Kidney glomerular epithelial cell (primary cell): ENCODE measurements around the gene ORAI2.
"Not testable (repeated sequence)": the region's sequence is repeated elsewhere in the genome, so short reads cannot be mapped to it uniquely, and the experiment has no call there.

Source experiments
- DNase-seq: peaks from one replicate; lab custom pipeline; 2025; lab: John Stamatoyannopoulos, UW

The ORAI2 gene

DNA sequence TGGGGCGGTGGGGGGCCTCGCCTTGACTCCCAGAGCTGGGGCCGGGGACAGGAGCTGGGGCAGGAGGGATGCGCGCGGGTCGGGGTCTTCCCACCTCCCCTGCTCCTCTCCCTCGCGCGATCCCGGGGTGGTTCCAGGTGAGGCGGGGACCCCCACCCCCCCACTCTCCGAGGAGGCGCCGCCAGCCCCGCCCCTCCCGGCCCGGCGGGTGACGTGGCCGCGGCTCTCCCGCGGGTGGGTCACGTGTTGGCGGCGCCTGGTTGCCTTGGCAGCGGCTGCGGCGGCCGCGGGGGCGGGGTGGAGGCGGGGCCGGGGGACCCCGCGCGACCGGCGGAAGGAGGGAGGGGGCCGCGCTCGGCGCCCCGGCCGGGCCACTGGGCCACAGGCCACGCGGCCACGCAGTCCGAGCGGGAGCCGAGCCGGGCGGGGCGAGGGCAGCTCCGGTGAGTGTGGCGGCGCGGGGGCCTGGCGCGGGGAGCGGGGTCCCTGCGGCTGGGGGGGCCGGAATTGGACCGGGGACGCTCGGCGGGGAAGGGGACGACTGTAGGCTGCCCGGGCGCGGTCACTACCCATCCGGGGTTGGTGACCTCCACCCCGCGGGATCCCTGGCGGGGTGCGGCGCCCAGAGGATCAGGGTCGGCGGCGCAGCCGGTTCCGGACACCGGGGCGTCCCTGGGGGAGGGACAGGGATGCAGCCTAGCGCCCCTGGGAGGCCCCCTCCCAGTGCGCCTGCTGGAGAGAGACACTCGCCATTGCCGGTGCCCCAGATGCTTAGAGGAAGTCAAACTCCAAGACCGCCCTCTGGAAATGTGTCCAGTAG, at the start of gene ORAI2:
TSS of gene ORAI2 (plus strand) at position 357 of the 820 bp plus-strand sequence. CDS start 5,382 bp downstream, outside the sequence.
- peak; percentile 31 for DNase-seq

DNA sequence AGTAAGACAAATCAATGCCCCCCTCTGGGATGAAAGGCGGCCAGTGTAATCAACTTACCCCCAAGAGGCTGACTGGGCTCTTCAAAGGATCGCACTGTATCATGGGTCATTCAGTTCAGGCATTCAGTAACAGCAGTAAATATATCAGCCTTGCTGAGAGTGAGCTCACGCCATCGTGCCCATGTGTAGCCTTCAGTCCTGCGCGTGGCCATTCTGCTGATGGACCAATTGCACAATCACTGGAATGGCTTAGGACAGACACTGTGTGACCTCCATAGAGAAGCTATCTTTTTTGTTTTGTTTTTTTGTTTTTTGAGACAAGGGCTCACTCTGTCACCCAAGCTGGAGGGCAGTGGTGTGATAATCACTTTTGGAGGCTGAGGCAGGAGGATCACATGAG, 46.3 kb upstream of the ORAI2 start:
- no peak for DNase-seq

DNA sequence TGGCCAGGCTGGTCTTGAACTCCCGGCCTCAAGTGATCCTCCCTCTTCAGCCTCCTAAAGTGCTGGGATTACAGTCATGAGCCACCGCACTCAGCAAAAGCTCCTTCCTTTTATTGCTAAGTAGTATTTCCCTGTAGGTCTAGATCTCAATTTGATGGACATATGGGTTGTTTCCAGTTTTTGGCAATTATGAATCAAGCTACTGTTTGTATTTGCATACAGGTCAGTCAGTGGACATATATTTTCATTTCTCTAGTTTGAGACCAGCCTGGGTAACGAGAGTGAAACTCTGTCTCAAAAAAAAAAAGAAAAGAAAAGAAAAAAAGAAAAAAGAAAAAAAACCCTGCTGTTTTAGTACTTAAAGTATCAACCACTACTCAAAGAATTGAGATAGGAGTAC, 43.6 kb upstream of the ORAI2 start:
- no peak for DNase-seq

DNA sequence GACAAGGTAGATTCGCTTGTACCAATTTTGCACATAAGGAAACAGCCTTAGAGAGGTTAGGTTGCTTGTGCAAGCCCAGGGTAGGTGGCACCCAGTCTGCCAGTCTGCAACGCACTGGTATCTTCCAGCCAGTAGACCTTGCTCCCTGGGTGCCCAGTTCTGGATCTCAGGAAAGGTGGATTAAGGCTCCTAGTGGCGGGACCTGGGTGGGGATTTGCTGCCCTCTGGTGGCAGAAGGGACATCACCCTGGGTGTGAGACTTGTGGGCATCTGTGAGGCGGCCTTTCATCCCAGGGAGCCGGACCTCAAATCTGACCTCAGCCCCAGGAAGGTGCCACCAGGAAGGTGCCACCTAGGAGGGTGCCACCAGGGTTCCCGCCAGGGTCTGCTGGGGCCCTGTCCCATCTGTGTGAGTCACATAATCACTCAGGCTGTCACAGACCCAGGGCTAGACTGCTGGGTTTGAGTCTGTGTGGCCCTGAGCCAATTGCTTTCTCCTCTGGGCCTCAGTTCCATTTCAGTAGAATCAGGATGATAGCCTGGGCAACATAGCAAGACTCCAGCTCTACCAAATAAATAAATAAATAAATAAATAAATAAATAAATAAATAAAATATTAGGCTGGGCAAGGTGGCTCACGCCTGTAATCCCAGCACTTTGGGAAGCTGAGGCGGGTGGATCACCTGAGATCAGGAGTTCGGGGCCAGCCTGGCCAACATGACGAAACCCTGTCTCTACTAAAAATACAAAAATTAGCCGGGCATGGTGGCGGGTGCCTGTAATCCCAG, 42.5 kb upstream of the ORAI2 start:
- peak; percentile 78 for DNase-seq

DNA sequence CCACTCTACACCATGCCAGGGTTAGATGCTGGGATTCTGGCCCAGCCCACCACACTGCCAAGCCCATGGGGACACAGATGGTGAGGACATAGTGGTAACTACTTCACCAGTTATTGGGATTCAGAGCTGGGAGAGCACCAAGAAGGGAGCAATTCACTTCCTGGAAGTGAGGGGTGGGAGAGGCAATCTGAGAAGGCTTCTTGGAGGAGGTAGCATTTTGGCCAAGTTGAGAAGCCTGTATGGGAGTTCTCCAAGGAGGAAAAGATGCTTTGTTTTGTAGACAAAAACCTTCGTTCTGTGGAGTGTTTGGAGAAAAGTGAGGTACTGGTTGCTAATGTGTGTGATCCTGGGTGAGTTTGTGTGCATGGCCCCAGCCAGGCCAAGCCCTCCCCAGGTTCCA, 41.0 kb upstream of the ORAI2 start:
- no peak for DNase-seq

DNA sequence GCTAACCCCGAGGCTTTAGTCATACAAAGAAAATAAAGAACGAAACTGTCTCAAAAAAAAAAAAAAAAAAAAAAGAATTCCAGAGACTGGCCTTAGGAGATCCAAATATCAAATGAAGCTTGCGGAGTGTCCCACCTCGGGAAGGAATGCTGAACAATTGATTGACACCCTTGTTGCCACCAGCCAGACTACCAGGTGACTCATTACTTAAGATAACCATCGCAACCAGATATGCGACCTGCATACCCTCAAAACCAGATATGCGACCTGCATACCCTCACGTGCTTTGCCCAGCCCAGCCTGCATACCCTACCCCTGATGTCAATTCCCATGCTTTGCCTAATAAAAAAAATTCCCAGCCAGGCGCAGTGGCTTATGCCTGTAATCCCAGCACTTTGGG, 39.9 kb upstream of the ORAI2 start:
- no peak for DNase-seq

DNA sequence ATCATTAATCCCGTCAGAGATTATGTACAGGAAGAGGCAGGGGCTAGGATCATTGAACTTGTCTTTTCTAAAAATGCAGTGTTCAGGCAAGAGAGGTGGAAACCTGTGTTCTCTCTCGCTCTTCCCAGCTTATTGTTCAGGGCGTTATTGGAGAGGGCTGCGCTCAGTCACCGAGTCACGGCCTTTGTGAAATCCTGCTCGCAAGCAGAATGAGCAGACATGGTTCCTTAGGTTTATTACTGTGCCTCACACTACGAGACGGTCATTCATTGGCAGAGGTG, 37.8 kb upstream of the ORAI2 start:
- DNase-seq: no peak

DNA sequence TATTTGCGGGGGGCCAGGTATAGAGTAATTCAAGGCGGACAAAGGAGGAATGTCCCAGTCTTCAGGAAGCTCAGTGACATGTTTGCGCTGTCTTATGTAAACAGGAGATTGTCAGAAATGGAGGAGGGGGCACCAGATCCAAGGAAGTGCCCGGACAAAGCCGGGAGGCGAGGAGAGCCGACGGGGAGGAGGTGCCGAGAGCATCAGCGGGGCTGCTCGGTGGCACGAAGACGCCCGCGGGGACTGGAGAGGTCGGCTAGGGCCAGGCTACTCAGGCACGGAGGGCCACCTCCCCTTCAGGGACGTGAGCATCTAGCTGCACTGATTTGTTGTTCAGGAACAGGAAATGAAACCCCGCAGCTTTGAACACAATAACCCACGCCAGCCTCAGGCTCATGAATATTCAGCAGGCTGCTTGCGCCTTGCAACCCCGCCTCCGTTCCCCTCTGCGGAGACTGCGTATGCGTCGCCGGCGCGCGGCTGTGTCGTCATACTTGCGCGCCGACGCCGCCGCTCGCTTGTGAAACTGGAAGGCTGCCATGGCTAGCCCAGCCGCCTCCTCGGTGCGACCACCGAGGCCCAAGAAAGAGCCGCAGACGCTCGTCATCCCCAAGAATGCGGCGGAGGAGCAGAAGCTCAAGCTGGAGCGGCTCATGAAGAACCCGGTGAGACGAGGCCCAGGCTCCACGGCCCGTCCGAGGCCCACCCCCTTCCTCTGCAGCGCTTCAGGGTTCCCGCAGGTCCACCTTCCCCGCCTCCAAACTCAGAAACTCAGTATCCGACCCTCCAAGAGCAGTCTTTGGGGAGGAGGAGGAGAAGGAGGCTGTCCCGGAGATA, 37.3 kb upstream of the ORAI2 start, which contains the start of gene PRKRIP1:
TSS of gene PRKRIP1 (plus strand) at position 491 of the 837 bp plus-strand sequence. CDS start at position 540, 49 bp downstream.
- peak; percentile 93 for DNase-seq

DNA sequence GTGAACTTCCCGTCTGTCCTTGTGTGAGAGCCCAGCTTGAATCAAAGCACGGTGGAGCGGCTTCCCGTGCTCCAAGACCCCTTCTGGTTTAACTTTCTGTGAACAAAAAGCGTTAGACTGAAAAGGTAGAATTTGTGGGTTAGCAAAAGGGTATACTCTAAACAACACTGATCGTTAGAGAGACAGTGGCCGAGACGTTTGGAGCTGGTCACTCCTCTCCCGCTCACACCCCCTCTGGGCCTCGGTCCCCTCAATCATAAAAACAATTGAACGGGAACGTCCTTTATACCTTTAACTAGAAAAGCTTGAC, 36.7 kb upstream of the ORAI2 start:
- no peak for DNase-seq

DNA sequence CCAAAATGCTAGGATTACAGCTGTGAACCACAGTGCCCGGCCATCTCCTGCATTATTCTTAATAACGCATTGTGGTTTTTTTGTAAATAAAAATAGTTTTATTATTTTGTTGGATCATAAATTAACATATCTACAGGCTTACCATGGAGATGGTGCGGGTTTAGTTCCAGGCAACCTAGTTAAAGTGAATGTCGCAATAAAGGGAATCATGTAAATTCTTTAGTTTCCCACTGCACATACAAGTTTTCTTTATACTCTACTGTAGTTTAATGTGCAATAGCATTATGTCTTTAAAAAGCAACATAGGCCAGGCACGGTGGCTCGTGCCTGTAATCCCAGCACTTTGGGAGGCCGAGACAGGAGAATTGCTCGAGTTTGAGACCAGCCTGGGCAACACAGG, 34.8 kb upstream of the ORAI2 start:
- DNase-seq: no peak

DNA sequence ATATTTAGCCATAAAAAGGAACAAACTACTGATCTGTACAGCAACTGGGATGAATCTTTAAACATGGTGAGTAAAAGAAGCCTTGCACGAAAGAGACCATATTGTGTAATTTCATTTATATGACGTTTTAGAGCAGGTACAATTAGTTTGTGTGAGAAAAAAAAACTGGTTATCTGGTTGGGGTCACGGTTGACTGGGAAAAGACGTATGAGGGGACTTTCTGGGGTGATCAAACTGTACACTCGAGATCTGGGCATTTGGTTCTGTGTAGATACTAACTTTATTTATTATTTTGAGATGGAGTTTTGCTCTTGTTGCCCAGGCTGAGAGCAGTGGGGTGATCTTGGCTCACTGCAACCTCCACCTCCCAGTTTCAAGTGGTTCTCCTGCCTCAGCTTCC, 33.0 kb upstream of the ORAI2 start:
- DNase-seq: no peak

DNA sequence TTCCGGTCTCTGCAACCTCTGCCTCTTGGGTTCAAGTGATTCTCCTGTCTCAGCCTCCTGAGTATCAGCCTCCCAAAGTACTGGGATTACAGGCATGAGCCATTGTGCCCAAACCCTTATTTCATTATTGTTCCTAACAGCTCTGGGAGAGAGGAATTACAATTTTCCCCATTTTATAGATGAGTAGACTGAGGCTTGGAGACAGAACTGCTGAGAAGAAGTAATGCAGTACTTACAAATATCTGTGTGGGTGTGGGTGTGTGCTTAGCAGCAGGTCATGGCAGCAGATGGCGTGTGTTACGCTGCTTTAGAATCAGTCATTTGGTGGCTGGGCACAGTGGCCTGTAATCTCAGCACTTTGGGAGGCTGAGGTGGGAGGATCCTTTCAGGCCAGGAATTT, 29.8 kb upstream of the ORAI2 start:
- DNase-seq: no peak

DNA sequence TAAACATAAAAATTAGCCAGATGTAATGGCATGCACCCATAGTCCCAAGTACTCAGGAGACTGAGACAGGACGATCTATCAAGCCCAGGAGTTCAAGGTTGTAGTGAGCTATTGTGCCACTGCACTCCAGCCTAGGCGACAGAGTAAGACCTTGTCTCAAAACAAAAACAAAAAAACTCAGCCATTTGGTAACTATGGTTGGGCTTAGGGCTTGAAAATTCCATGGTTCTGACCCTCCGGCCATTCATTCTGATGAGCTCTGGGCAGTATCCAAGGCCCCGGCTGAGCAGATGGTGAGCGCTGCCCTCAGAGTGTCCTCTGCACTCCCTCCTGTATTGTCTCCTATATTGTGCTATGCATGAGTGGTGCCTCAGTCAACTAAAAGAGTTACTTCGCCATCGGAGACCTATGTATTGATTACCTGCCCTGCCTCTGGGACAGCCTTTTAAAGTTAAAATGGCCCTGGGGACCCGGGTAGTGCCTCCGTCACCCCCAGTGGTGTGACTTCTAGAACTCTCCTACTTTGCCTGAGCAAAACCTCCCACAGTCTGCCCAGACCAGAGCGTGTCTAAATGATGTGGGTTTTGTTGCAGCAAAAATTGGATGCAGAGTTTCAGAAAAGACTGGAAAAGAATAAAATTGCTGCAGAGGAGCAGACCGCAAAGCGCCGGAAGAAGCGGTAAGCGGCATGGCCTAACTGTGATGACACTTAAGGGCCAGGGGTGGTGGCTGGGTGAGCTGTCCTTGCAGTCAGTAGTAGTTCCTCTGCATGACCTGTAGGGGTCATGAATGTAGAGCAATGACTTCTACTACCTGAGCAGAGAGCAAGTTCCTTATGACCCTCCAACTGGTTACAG, 29.1 kb upstream of the ORAI2 start:
- peak; percentile 61 for DNase-seq

DNA sequence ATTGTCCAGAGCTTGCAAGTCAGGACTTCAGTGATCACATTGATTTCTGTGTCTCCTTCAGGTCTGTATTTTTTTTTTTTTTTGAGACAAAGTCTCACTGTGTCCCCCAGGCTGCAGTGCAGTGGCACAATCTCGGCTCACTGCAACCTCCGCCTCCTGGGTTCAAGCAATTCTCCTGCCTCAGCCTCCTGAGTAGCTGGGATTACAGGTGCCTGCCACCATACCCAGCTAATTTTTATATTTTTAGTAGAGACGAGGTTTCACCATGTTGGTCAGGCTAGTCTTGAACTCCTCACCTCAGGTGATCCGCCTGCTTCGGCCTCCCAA, 28.6 kb upstream of the ORAI2 start:
- DNase-seq: not testable (repeated sequence)

DNA sequence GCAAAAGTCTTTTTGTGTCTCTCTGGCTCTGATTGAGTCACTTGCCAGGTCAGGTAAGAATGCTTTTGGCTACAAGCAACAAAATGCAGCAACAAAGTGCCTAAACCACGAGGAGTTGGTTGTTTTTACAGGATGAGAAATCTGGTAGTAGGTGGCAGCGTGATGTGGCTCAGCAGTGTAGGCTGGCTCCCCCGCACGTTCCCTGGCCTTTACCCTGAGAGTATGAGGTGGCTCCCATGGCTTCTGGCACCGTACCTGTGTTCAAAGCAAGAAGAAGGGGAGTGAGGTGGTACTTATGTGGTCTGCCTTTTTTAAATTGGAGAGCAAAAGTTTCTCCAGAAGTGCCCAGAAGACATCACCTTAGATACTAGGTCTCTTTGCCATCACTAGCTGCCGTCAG, 25.5 kb upstream of the ORAI2 start:
- DNase-seq: no peak

DNA sequence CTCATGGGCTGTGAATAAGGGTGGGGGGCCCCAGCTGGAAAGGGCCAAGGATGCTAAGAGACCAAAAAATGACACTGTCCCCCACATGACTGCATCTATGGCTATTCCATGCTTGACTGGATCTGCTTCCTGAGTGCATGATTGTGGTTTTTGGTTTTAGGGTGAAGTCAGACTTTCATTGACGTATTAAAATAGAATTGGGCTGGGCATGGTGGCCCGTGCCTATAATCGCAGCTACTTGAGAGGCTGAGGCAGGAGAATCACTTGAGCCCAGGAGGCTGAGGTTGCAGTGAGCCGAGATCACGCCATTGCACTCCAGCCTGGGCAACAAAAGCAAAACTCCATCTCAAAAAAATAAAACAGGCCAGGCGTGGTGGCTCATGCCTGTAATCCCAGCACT, 24.8 kb upstream of the ORAI2 start:
- DNase-seq: not testable (repeated sequence)

DNA sequence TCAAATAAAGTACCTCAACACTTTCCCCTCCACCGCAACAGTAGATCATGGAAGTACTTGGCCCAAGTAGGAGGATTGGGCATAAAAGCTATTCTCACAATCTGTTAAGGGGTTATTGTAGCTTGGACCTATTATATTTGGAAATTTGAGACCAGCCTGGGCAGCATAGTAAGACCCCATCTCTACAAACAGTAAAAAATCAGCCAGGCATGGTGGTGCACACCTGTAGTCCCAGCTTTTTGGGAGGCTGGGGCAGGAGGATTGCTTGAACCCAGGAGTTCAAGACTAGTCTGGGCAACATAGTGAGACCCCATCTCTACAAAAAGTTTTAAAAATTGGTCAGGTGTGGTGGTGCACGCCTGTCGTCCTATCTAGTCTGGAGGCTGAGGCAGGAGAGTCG, 24.0 kb upstream of the ORAI2 start:
- no peak for DNase-seq

DNA sequence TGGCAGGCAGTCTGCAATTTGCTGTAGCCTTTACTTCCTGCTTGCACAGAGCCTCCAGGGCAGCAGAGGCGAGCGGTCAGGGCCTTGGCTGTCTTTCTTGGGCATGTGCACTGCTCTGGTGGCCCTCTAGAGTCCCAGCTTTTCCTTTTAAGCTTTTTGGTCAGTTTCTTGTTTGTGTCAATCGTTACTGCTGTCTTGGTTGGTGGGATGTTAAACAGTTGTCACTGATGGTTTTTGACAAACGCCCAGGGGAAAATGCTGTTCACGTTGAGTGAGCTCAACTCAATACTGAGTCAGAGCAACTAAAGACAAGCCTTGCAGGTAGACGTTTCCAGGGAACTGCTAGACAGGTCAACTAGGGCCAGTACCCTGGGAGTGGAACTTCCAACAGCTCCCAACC, 23.3 kb upstream of the ORAI2 start:
- DNase-seq: no peak

DNA sequence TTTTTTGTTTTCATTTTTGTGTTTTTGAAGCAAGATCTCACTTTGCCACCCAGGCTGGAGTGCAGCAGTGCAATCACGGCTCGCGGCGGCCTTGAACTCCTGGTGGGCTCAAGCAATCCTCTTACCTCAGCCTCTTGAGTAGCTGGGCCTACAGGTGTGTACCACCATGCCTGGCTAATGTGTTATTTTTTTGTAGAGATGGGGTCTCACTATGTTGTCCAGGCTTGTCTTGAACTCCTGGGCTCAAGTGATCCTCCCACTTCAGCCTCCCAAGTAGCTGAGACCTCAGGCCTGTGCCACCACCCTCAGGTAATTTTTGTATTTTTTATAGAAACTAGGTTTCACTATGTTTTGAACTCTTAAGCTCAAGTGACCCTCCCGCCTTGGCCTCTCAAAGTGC, 22.5 kb upstream of the ORAI2 start:
- no peak for DNase-seq

DNA sequence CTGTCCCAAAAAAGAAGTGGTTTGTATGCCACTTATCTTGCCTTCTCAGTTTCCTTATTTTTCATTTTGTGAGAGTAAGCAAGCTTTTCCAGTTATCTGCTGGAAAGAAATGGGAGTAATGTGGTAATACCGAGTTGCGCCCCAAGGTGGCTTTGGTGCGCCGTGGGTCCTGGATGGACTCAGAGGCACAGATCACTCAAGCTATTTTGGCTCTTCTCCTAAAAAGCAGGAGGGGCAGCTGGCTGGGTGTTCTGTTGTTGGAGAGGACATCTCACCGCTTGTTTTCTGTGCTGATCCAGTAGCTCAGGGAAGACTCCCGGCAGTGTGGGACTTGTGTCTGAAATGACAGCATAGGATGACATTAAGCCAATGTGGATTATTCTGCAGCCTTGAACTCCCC, 20.8 kb upstream of the ORAI2 start:
- DNase-seq: no peak

DNA sequence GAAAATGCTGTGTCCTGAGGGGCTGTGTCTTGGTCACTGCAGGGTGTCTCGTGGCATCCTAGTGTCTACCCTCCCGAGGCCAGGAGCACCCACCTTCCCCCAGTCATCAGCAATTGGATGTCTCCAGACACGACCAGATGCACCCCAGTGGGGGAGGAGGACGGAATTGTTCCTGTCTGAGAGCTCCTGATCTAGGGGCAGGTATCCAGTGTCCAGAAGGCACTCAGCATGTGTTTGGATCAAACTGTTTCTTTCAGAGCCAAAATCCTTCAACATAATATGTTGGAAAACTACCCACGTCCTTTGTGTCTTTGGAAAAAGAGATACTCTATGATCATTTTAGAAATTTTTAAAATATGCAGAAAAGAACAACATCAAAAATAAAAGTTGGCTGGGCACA, 20.3 kb upstream of the ORAI2 start:
- DNase-seq: no peak

DNA sequence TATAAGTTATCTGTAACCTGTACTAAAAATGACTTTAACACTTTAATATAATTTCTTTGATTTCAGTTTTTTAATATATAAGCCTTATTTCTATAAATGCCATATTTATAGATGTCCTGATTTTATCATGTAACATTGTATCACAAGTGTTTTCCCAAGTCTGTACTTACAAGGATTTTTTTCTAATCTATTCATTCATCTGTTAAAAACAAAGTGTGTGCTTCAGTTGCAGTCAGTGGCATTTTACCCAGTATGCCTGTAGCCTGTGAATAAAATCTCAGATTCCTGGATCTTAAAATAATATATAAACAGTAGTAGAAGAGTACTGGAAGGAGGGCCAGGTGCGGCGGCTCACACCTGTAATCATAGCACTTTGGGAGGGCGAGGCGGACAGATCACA, 19.8 kb upstream of the ORAI2 start:
- DNase-seq: no peak
